HCT116 (cell line): Measurements from ENCODE around the gene CDH22. TPM values are rescaled to one million over a fixed set of nuclear protein-coding genes. Genes with fewer than 3 reads are reported as not detected.

Experiments
- ATAC-seq: fragments of 200-7000 bp; cut with Tn5 transposase; 2 replicates; pipeline ENCODE4 v1.9.1; 2020; ENCODE audit warnings: mild to moderate bottlenecking, moderate library complexity
- BruUV-seq: library from RNA; stranded (reverse); fragments of 400-500 nt; replicated peaks from 2 replicates; lab custom pipeline; 2021; lab: Mats Ljungman, UMichigan
- CTCF ChIA-PET: fragments of 300-600 bp; sonication (Branson Sonifier 250); formaldehyde crosslinking; loops from one replicate; lab custom pipeline; 2021; ENCODE audit warnings: antibody characterized with exemption; lab: Charles Lee
- POLR2A ChIA-PET: fragments of 300-600, 350-600 bp; sonication (Branson Sonifier 250); formaldehyde crosslinking; loops from one replicate; lab custom pipeline; 2021; ENCODE audit warnings: antibody characterized with exemption; lab: Charles Lee
- RAD21 ChIA-PET, 2 experiments: fragments of 300-600 bp; sonication (Branson Sonifier 250); formaldehyde crosslinking; loops; one replicate each; lab custom pipeline; 2023; ENCODE audit warnings: low total read pairs in 2 of 2; ENCODE audit not compliant: uncharacterized antibody in 2 of 2, unreplicated experiment in 2 of 2, low non-redundant PET in 1 of 2; lab: Charles Lee
- DNase-seq: peaks from one replicate; pipeline ENCODE4 v3.0.0-alpha.2; 2010; ENCODE audit warnings: low read depth, low spot score
- H2AFZ ChIP-seq: fragments of 200-600 bp; shearing (Covaris generic), sonication (generic); 2 replicates; pipeline ENCODE4 v1.6.1; 2017; ENCODE audit warnings: low read depth, mixed run types, mixed read lengths, antibody characterized with exemption, low read length; ENCODE audit not compliant: poor library complexity, severe bottlenecking
- H3K27ac ChIP-seq: 2 replicates; pipeline ENCODE4 v1.5.1; 2012; ENCODE audit warnings: low read depth, low read length
- H3K27me3 ChIP-seq: fragments of 200-600 bp; sonication (generic); 2 replicates; pipeline ENCODE4 v1.6.1; 2016; ENCODE audit warnings: mixed run types, low read length, mixed read lengths; ENCODE audit not compliant: insufficient read depth
- H3K36me3 ChIP-seq, 2 experiments: fragments of 200-500 bp in 1 of 2; fragments of 200-600 bp in 1 of 2; sonication (Bioruptor generic) in 1 of 2; sonication (generic) in 1 of 2; 2 replicates each; pipeline versions ENCODE4 v1.5.1 to v1.6.1; 2014 to 2016; ENCODE audit warnings: low read length in 2 of 2, inconsistent platforms in 1 of 2, mixed read lengths in 1 of 2, mixed run types in 1 of 2; ENCODE audit not compliant: insufficient read depth in 2 of 2, control insufficient read depth in 1 of 2
- H3K4me1 ChIP-seq, 2 experiments: fragments of 200-600 bp in 1 of 2; sonication (generic) in 1 of 2; 2 replicates each; pipeline versions ENCODE4 v1.5.1 to v1.6.1; 2012 to 2017; ENCODE audit warnings: low read length in 2 of 2, inconsistent platforms in 1 of 2, mild to moderate bottlenecking in 1 of 2, mixed read lengths in 1 of 2, mixed run types in 1 of 2, moderate library complexity in 1 of 2; ENCODE audit not compliant: insufficient read depth in 2 of 2, control insufficient read depth in 1 of 2
- H3K4me2 ChIP-seq: fragments of 200-600 bp; sonication (generic); 2 replicates; pipeline ENCODE4 v1.6.1; 2017; ENCODE audit warnings: mixed run types, low read length, mixed read lengths
- H3K4me3 ChIP-seq, 2 experiments: fragments of 200-600 bp in 1 of 2; sonication (generic) in 1 of 2; replicated peaks in 1 of 2; 2 replicates each; pipeline ENCODE4 v1.5.1; 2011 to 2016; ENCODE audit warnings: low read length in 2 of 2, control low read depth in 1 of 2, low read depth in 1 of 2, mild to moderate bottlenecking in 1 of 2, mixed read lengths in 1 of 2, mixed run types in 1 of 2
- H3K79me2 ChIP-seq: fragments of 200-600 bp; sonication (generic); 2 replicates; pipeline ENCODE4 v1.6.1; 2017; ENCODE audit warnings: mild to moderate bottlenecking, mixed run types, low read length, moderate library complexity, mixed read lengths; ENCODE audit not compliant: insufficient read depth
- H3K9ac ChIP-seq: fragments of 200-600 bp; sonication (generic); 2 replicates; pipeline ENCODE4 v1.6.1; 2016; ENCODE audit warnings: low read length, mixed read lengths
- H3K9me2 ChIP-seq: fragments of 200-600 bp; sonication (generic), shearing (Covaris generic); 2 replicates; pipeline ENCODE4 v1.6.1; 2017; ENCODE audit warnings: mixed run types, mild to moderate bottlenecking, moderate library complexity; ENCODE audit not compliant: insufficient read depth
- H3K9me3 ChIP-seq, 2 experiments: fragments of 200-500 bp in 1 of 2; fragments of 200-600 bp in 1 of 2; sonication (Bioruptor generic) in 1 of 2; sonication (generic) in 1 of 2; 2 replicates each; pipeline ENCODE4 v1.6.1; 2014 to 2017; ENCODE audit warnings: low read length in 2 of 2, mixed read lengths in 2 of 2, inconsistent platforms in 1 of 2, low read depth in 1 of 2, mild to moderate bottlenecking in 1 of 2, mixed run types in 1 of 2, moderate library complexity in 1 of 2; ENCODE audit not compliant: control insufficient read depth in 1 of 2, insufficient read depth in 1 of 2
- H4K20me1 ChIP-seq: fragments of 200-600 bp; sonication (generic), shearing (Covaris generic); 2 replicates; pipeline ENCODE4 v1.6.1; 2017; ENCODE audit warnings: mixed run types, mild to moderate bottlenecking, moderate library complexity; ENCODE audit not compliant: insufficient read depth
- CBX3 ChIP-seq: IDR thresholded peaks from 2 replicates; pipeline ENCODE4 v1.6.1; 2012; ENCODE audit warnings: low read depth
- JUND ChIP-seq: IDR thresholded peaks from 2 replicates; pipeline ENCODE4 v1.6.1; 2012
- MAX ChIP-seq: IDR thresholded peaks from 2 replicates; pipeline ENCODE4 v1.6.1; 2012
- POLR2AphosphoS5 ChIP-seq: IDR thresholded peaks from 2 replicates; pipeline ENCODE4 v1.6.1; 2011; ENCODE audit warnings: mild to moderate bottlenecking, low read depth, low read length, moderate library complexity
- RAD21 ChIP-seq: IDR thresholded peaks from 2 replicates; pipeline ENCODE4 v1.6.1; 2012; ENCODE audit warnings: low read depth, mild to moderate bottlenecking
- REST ChIP-seq: IDR thresholded peaks from 2 replicates; pipeline ENCODE4 v1.6.1; 2012; ENCODE audit warnings: low read depth
- SP1 ChIP-seq: IDR thresholded peaks from 2 replicates; pipeline ENCODE4 v1.6.1; 2012; ENCODE audit warnings: low read depth
- SRF ChIP-seq: IDR thresholded peaks from 2 replicates; pipeline ENCODE4 v1.6.1; 2012; ENCODE audit warnings: low read depth
- ZNF274 ChIP-seq: fragments of 200-500 bp; sonication (Bioruptor generic); IDR thresholded peaks from 2 replicates; pipeline ENCODE4 v1.6.1; 2014; ENCODE audit warnings: mild to moderate bottlenecking, low read depth, low read length, inconsistent platforms
- intact Hi-C: fragments of 100-400 bp; cut with micrococcal nuclease; formaldehyde crosslinking; loops from 2 replicates; pipeline ENCODE4 v1.10.0; 2022
- total RNA-seq: library from RNA; stranded (reverse); gene quantifications from one replicate; pipeline ENCODE4 v1.2.1, GENCODE V29; 2021; ENCODE audit not compliant: unreplicated experiment

CDH22 gene
- total RNA-seq, 1 experiment from 2014 or later, result 1.8 TPM

- TF ChIP-seq REST, result no peak
- TF ChIP-seq SRF, result no peak
- TF ChIP-seq SP1, result 0 out of 2 replicates have a peak, but pooled peaks have one; percentile 11
- TF ChIP-seq MAX, result no peak
- TF ChIP-seq, all 23 proteins: peak for 4
These were observed 101.2 kb downstream of the CDH22 start (continued) for GRCh38 chr20:46206992-46207549.

DNA sequence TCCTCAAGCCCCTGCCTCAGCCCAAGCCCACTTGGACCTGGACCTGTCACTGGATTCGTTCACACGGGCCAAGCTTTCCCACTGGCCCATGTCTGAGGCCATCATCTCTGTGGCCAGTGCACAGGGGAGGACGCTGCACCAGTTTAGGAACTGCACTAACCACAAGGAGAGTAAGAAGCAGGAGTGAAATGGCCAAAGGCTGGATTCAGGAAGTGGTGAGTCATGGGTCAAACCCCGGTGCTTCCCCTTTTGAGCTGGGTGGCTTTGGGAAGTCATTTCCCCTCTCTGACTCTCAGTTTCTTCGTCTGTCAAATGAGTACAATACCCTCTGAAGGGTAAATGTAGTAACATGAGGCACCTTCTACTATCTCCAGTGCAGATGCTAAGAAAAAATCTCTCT is 102.3 kb downstream of the CDH22 start:
- RAD21 ChIA-PET, result interaction anchor here in 1 of 2 experiments (1.6 kb wide), 1 partner anchor 101 kb away, joined by 6 read pairs; no protein-coding TSS in a partner anchor
- peak overlapping the region; percentile 61 for H3K27ac ChIP-seq
- H3K4me2 ChIP-seq, result peak overlapping the region; percentile 78
- ATAC-seq (peak; percentile 64), DNase-seq (no peak)
- H3K9me3 ChIP-seq, result no peaks in the 10 kb centered on the region
- no peaks in the 10 kb centered on the region for H3K27me3 ChIP-seq
- no TSS peak for BruUV-seq
- H3K9ac ChIP-seq, result peak overlapping the region; percentile 16
- H2AFZ ChIP-seq, result peak overlapping the region; percentile 33
- H4K20me1 ChIP-seq, result no peaks in the 10 kb centered on the region
- peak overlapping the region in 1 of 2 experiments; percentile 37; a peak in 3 of 4 replicates for H3K4me3 ChIP-seq
- H3K4me1 ChIP-seq, result peaks cover 47 to 63% of the 10 kb centered on the region in 2 experiments
- intact Hi-C loops, result no loop called here
- CTCF ChIA-PET, result interaction anchor here (0.8 to 1.7 kb wide), 2 partner anchors 77 to 183 kb away, joined by 3 to 5 read pairs; no protein-coding TSS in a partner anchor
- H3K9me2 ChIP-seq, result no peaks in the 10 kb centered on the region
- no peaks in the 10 kb centered on the region for H3K36me3 ChIP-seq
- no peaks in the 10 kb centered on the region for H3K79me2 ChIP-seq
- POLR2A ChIA-PET, result interaction anchor here (1.3 to 1.9 kb wide), 2 partner anchors 10 to 54 kb away, joined by 3 to 6 read pairs; no protein-coding TSS in a partner anchor
- TF ChIP-seq RAD21 (no peak), JUND (peak; percentile 75), POLR2AphosphoS5 (peak; percentile 23; the same call in 1 of the 2 replicates), SP1 (peak; percentile 54), MAX (peak; percentile 48), ZNF274 (no peak), CBX3 (peak; percentile 57; the same call in 1 of the 2 replicates)
- TF ChIP-seq, all 23 proteins: peak for 5
